H1 (cell line): ENCODE measurements around the gene DBNDD1. TPM values are rescaled to one million over a fixed set of nuclear protein-coding genes. Genes with fewer than 3 reads are reported as not detected.
A peak's percentile ranks its signal among the peaks of the same experiment; 100 is the strongest.

Experiments
- CTCF ChIA-PET: fragments of 300-600 bp; sonication (Branson Sonifier 250); formaldehyde crosslinking; loops from one replicate; lab custom pipeline; 2021; ENCODE audit not compliant: partially characterized antibody; lab: Charles Lee
- POLR2A ChIA-PET: fragments of 300-600 bp; sonication (Branson Sonifier 250); formaldehyde crosslinking; loops from one replicate; lab custom pipeline; 2021; ENCODE audit warnings: inconsistent platforms; ENCODE audit not compliant: partially characterized antibody; lab: Charles Lee
- DNase-seq, 2 experiments: peaks; one replicate each; pipeline versions ENCODE4 v3.0.0 to v3.0.0-alpha.2; 2010 to 2022; ENCODE audit warnings: low spot score in 2 of 2, low read depth in 1 of 2, mixed read lengths in 1 of 2
- FAIRE-seq: peaks from 2 replicates; lab custom pipeline; 2011; peaks lifted over from hg19 to GRCh38; lab: Jason Lieb, UNC
- H2AFZ ChIP-seq: 2 replicates; pipeline ENCODE4 v1.8.1; 2012; ENCODE audit warnings: low read length, inconsistent platforms
- H2AK5ac ChIP-seq: 2 replicates; pipeline ENCODE4 v1.6.1; 2013; ENCODE audit warnings: low read depth, low read length
- H2BK120ac ChIP-seq: replicated peaks from 2 replicates; pipeline ENCODE3; 2013; ENCODE audit warnings: low read depth, low read length, inconsistent platforms
- H2BK12ac ChIP-seq: 2 replicates; pipeline ENCODE4 v1.6.1; 2013; ENCODE audit warnings: low read depth, low read length
- H2BK15ac ChIP-seq: 2 replicates; pipeline ENCODE4 v1.6.1; 2013; ENCODE audit warnings: low read length
- H2BK20ac ChIP-seq: 2 replicates; pipeline ENCODE4 v1.6.1; 2013; ENCODE audit warnings: low read length
- H2BK5ac ChIP-seq: 2 replicates; pipeline ENCODE4 v1.6.1; 2013; ENCODE audit warnings: low read depth, low read length
- H3K14ac ChIP-seq: 2 replicates; pipeline ENCODE4 v1.6.1; 2013; ENCODE audit warnings: inconsistent platforms; ENCODE audit not compliant: insufficient read length
- H3K18ac ChIP-seq: 2 replicates; pipeline ENCODE4 v1.6.1; 2013; ENCODE audit warnings: low read length; ENCODE audit errors: extremely low read depth
- H3K23ac ChIP-seq: 2 replicates; pipeline ENCODE4 v1.6.1; 2013; ENCODE audit warnings: inconsistent platforms; ENCODE audit not compliant: insufficient read length
- H3K23me2 ChIP-seq: 2 replicates; pipeline ENCODE4 v1.6.1; 2013; ENCODE audit warnings: low read depth, low read length
- H3K27ac ChIP-seq: 2 replicates; pipeline ENCODE4 v1.6.1; 2011; ENCODE audit warnings: low read depth, low read length, inconsistent platforms
- H3K27me3 ChIP-seq, 4 experiments: replicated peaks in 1 of 4; 1 replicate in 1 of 4; 2 replicates in 3 of 4; pipeline versions ENCODE4 v1.6.1 to v1.8.1; 2011 to 2013; ENCODE audit warnings: low read length in 3 of 4, mild to moderate bottlenecking in 3 of 4, inconsistent platforms in 2 of 4, mixed read lengths in 2 of 4, moderate library complexity in 1 of 4; ENCODE audit not compliant: control insufficient read depth in 3 of 4, insufficient read depth in 3 of 4; ENCODE audit errors: extremely low read depth in 1 of 4
- H3K36me3 ChIP-seq, 4 experiments: 2 replicates each; pipeline versions ENCODE4 v1.6.1 to v1.8.1; 2011 to 2013; ENCODE audit warnings: mild to moderate bottlenecking in 4 of 4, low read length in 3 of 4, moderate library complexity in 2 of 4, control low read depth in 1 of 4, inconsistent platforms in 1 of 4; ENCODE audit not compliant: insufficient read depth in 4 of 4, control insufficient read depth in 2 of 4
- H3K4ac ChIP-seq: replicated peaks from 2 replicates; pipeline ENCODE3; 2013; ENCODE audit warnings: low read length, low read depth, mixed read lengths, inconsistent platforms; ENCODE audit not compliant: insufficient read length
- H3K4me1 ChIP-seq, 4 experiments: replicated peaks in 1 of 4; 1 replicate in 1 of 4; 2 replicates in 3 of 4; pipeline versions ENCODE4 v1.6.1 to v1.8.1; 2011 to 2013; ENCODE audit warnings: low read length in 3 of 4, inconsistent platforms in 2 of 4, mixed read lengths in 1 of 4; ENCODE audit not compliant: insufficient read depth in 4 of 4, control insufficient read depth in 3 of 4
- H3K4me2 ChIP-seq, 2 experiments: 2 replicates each; pipeline versions ENCODE4 v1.6.1 to v1.8.1; 2011 to 2013; ENCODE audit warnings: low read depth in 2 of 2, low read length in 2 of 2, control low read depth in 1 of 2, inconsistent platforms in 1 of 2, mild to moderate bottlenecking in 1 of 2; ENCODE audit not compliant: insufficient read depth in 1 of 2
- H3K4me3 ChIP-seq, 4 experiments: fragments of 200-600, 300-600 bp in 1 of 4; sonication (generic), shearing (Covaris generic), sonication (Bioruptor Twin) in 1 of 4; 2 replicates each; pipeline versions ENCODE4 v1.5.1 to v1.8.1; 2011 to 2016; ENCODE audit warnings: low read length in 4 of 4, low read depth in 3 of 4, control low read depth in 2 of 4, inconsistent platforms in 2 of 4, mild to moderate bottlenecking in 2 of 4, mixed read lengths in 1 of 4, moderate library complexity in 1 of 4; ENCODE audit not compliant: insufficient read depth in 2 of 4; ENCODE audit errors: extremely low read depth in 1 of 4
- H3K56ac ChIP-seq: replicated peaks from 2 replicates; pipeline ENCODE3; 2013; ENCODE audit warnings: low read depth, mild to moderate bottlenecking, mixed read lengths, low read length, inconsistent platforms; ENCODE audit not compliant: insufficient read length
- H3K79me1 ChIP-seq: 2 replicates; pipeline ENCODE4 v1.6.1; 2013; ENCODE audit warnings: low read depth, low read length, control low read depth
- H3K79me2 ChIP-seq, 2 experiments: 2 replicates each; pipeline versions ENCODE4 v1.6.1 to v1.8.1; 2012 to 2013; ENCODE audit warnings: low read length in 2 of 2, mild to moderate bottlenecking in 2 of 2, inconsistent platforms in 1 of 2; ENCODE audit not compliant: insufficient read depth in 2 of 2, control insufficient read depth in 1 of 2
- H3K9ac ChIP-seq, 4 experiments: replicated peaks in 1 of 4; 1 replicate in 1 of 4; 2 replicates in 3 of 4; pipeline versions ENCODE4 v1.6.1 to v1.8.1; 2011 to 2013; ENCODE audit warnings: low read depth in 3 of 4, low read length in 3 of 4, control low read depth in 2 of 4, mild to moderate bottlenecking in 2 of 4, moderate library complexity in 2 of 4, inconsistent platforms in 1 of 4; ENCODE audit errors: extremely low read depth in 1 of 4
- H3K9me3 ChIP-seq, 2 experiments: 2 replicates each; pipeline versions ENCODE4 v1.6.1 to v1.8.1; 2012 to 2013; ENCODE audit warnings: mild to moderate bottlenecking in 2 of 2, moderate library complexity in 2 of 2, control low read depth in 1 of 2, inconsistent platforms in 1 of 2, low read depth in 1 of 2, low read length in 1 of 2, mixed read lengths in 1 of 2; ENCODE audit not compliant: insufficient read depth in 2 of 2
- H4K20me1 ChIP-seq, 2 experiments: replicated peaks in 1 of 2; 2 replicates each; pipeline versions ENCODE3 to v1.8.1; 2011 to 2013; ENCODE audit warnings: inconsistent platforms in 2 of 2, low read length in 2 of 2, mild to moderate bottlenecking in 1 of 2; ENCODE audit not compliant: insufficient read depth in 2 of 2, control insufficient read depth in 1 of 2
- H4K5ac ChIP-seq: 2 replicates; pipeline ENCODE4 v1.6.1; 2013; ENCODE audit warnings: low read length, low read depth, mixed read lengths, inconsistent platforms; ENCODE audit not compliant: insufficient read length
- H4K8ac ChIP-seq: 2 replicates; pipeline ENCODE4 v1.8.0; 2013; ENCODE audit warnings: mild to moderate bottlenecking, moderate library complexity, low read length, inconsistent platforms; ENCODE audit not compliant: insufficient read depth; ENCODE audit errors: extremely low read depth
- H4K91ac ChIP-seq: replicated peaks from 2 replicates; pipeline ENCODE3; 2013; ENCODE audit warnings: low read length, mixed read lengths, inconsistent platforms; ENCODE audit not compliant: insufficient read length
- ATF2 ChIP-seq: IDR thresholded peaks from 2 replicates; pipeline ENCODE4 v1.6.1; 2012; ENCODE audit warnings: low read length, inconsistent platforms
- CREB1 ChIP-seq: IDR thresholded peaks from 2 replicates; pipeline ENCODE4 v1.6.1; 2012; ENCODE audit warnings: inconsistent platforms
- CTBP2 ChIP-seq: IDR thresholded peaks from 2 replicates; pipeline ENCODE4 v1.7.0; 2011; ENCODE audit warnings: borderline replicate concordance, mild to moderate bottlenecking, moderate library complexity, mixed read lengths, low read length; ENCODE audit not compliant: insufficient read depth, insufficient read length
- EGR1 ChIP-seq: IDR thresholded peaks from 2 replicates; pipeline ENCODE4 v1.6.1; 2011; ENCODE audit warnings: low read depth, low read length, borderline replicate concordance
- EZH2 ChIP-seq: fragments of 200-600 bp; sonication (generic); IDR thresholded peaks from 2 replicates; pipeline ENCODE4 v1.7.1; 2012; ENCODE audit warnings: low read depth, mild to moderate bottlenecking, moderate library complexity, low read length, inconsistent platforms; ENCODE audit not compliant: severe bottlenecking
- MAX ChIP-seq: IDR thresholded peaks from 2 replicates; pipeline ENCODE4 v1.6.1; 2012; ENCODE audit warnings: inconsistent platforms
- SIRT6 ChIP-seq: IDR thresholded peaks from one replicate; pipeline ENCODE4 v1.7.1; 2012; ENCODE audit warnings: low read length, inconsistent platforms
- SP2 ChIP-seq: IDR thresholded peaks from 2 replicates; pipeline ENCODE4 v1.6.1; 2012; ENCODE audit warnings: mild to moderate bottlenecking, low read length, inconsistent platforms
- TBP ChIP-seq: IDR thresholded peaks from 2 replicates; pipeline ENCODE4 v1.6.1; 2011; ENCODE audit warnings: low read depth, low read length, improper control_type of control experiment
- WGBS, 2 experiments: shearing (Covaris generic) in 1 of 2; methylation state at CpG; one replicate each; pipeline versions ENCODE4 v1.1.6 to v1.1.7; 2013 to 2015; ENCODE audit warnings: low lambda C conversion rate in 2 of 2, mixed read lengths in 2 of 2, inconsistent platforms in 1 of 2, low coverage in 1 of 2, missing lambda C conversion rate in 1 of 2; ENCODE audit not compliant: insufficient replicate concordance in 2 of 2, insufficient coverage in 1 of 2, insufficient read length in 1 of 2; ENCODE audit errors: extremely low coverage in 1 of 2, missing lambda C conversion rate in 1 of 2; 5-methylcytosine and 5-hydroxymethylcytosine counted together
- polyA plus RNA-seq, 7 experiments: library from polyadenylated mRNA; depleted of rRNA in 3 of 7; stranded (reverse) in 5 of 7; unstranded in 2 of 7; fragments of >200 nt in 5 of 7; fragments of 200-250 nt in 2 of 7; gene quantifications; 1 replicate in 5 of 7; 2 replicates in 1 of 7; 4 replicates in 1 of 7; pipeline versions ENCODE4 v1.2.1 to v1.2.3, GENCODE V29; 2011 to 2013; ENCODE audit warnings: missing spikeins in 2 of 7, mixed read lengths in 2 of 7
- total RNA-seq: library from RNA; stranded (reverse); fragmentation: NEBNext Ultra II Directional; extraction: Animal tissue kit (Norgen Biotek cat#: 25700); gene quantifications from 2 replicates; pipeline ENCODE4 v1.2.1, GENCODE V29; 2021

The DBNDD1 gene
- total and polyA plus RNA-seq, 2 of the 8 experiments (the other 6 are each of a cell fraction or from before 2014, with no cell fraction given), result 69.9 to 92.6 TPM

DNA sequence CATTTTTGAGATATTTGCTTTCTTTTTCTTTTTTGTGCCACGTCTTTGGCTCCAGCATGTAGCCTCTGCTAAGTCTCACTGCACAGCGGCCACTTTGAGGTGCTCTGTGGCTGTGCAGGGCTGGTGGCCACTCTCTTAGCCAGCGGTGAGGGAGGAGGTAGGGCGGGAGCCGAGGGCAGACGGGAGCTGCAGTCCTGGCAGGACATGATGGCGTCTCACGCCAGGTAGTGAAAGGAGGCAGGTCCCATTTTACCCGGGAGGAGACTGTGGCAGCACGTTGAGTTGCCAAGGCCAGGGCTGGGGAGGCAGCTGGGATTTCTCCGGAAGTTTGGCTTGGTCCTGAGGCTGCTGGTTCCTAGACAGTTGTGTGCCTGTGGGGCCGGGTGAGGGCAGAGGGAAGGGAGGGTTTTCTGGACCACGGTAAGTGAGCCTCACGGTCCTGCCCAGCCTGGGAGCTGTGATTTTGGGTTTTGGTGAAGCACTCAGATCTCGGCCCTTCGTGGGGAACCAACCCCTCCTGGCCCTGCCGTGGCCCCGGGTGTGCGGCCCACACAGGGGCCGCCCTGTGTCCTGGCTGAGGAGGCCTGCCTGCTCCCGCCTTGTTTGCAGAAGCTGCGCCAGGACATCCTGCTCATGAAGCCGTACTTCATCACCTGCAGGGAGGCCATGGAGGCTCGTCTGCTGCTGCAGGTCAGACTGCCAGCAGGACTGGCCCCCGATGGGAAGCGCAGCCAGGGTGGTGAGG is 56.3 kb downstream of the DBNDD1 start:
- Histone ChIP-seq H2AFZ (no peak overlapping the region), H3K14ac (no peak overlapping the region), H3K4ac (no peak overlapping the region), H3K27ac (no peak overlapping the region), H3K9me3 (no peaks in the 10 kb centered on the region), H2BK15ac (no peak overlapping the region), H3K18ac (no peak overlapping the region), H3K79me1 (no peaks in the 10 kb centered on the region), H3K36me3 (peaks cover 0 to 6% (median 4%) of the 10 kb centered on the region in 4 experiments; a peak in 4 of 8 replicates), H3K79me2 (no peaks in the 10 kb centered on the region), H3K23ac (no peak overlapping the region), H3K4me3 (no peak overlapping the region), H4K8ac (no peak overlapping the region; the same call in 1 of the 2 replicates), H2BK120ac (no peak overlapping the region), H4K91ac (no peak overlapping the region), H3K4me2 (no peak overlapping the region), H3K27me3 (no peaks in the 10 kb centered on the region), H2AK5ac (no peak overlapping the region), H3K23me2 (no peaks in the 10 kb centered on the region), H2BK20ac (no peak overlapping the region), H3K9ac (peak overlapping the region in 1 of 4 experiments; percentile 21; a peak in 2 of 7 replicates), H3K4me1 (no peaks in the 10 kb centered on the region; a peak in 1 of 7 replicates), H4K5ac (no peak overlapping the region), H4K20me1 (peaks cover 1 to 7% of the 10 kb centered on the region in 2 experiments), H3K56ac (no peak overlapping the region), H2BK5ac (no peak overlapping the region), H2BK12ac (no peak overlapping the region)
- DNase-seq (no peak), FAIRE-seq (no peak)
- TF ChIP-seq SIRT6 (no peak), CREB1 (no peak), EGR1 (no peak), EZH2 (no peak), MAX (no peak), SP2 (no peak), TBP (no peak), CTBP2 (no peak), ATF2 (no peak)
- WGBS, 2 experiments, result 94% methylated on average over 24 of the region's 26 CpGs; no CpG with 5 or more reads in 1 of the 2 experiments
- ChIA-PET CTCF (interaction anchor here (0.6 to 1.3 kb wide), 3 partner anchors 12 to 52 kb away, joined by 3 to 5 read pairs (median 4); no protein-coding TSS in a partner anchor), POLR2A (interaction anchor here (1.2 to 7.5 kb wide), 3 partner anchors 9 to 40 kb away, joined by 3 to 54 read pairs (median 6); partner anchors contain the start of gene TUBB3)
